K562 (cell line): ENCODE measurements around the gene AKNA. TPM values are rescaled to one million over a fixed set of nuclear protein-coding genes. Genes with fewer than 3 reads are reported as not detected.

Source experiments
- ATAC-seq: fragments of 200-7000 bp; cut with Tn5 transposase; 3 replicates; pipeline ENCODE4 v1.9.1; 2020; ENCODE audit warnings: moderate library complexity
- BruUV-seq: library from RNA; stranded (reverse); fragments of 400-500 nt; replicated peaks from 2 replicates; lab custom pipeline; 2021; lab: Mats Ljungman, UMichigan
- CTCF ChIA-PET: fragments of 300-600 bp; formaldehyde crosslinking; extraction: SDS; loops from one replicate; lab custom pipeline; 2021; ENCODE audit warnings: low intra/inter-chr PET ratio; lab: Yijun Ruan, JAX
- POLR2A ChIA-PET: fragments of 300-600, 350-650 bp; sonication (Branson Sonifier 250); formaldehyde crosslinking; extraction: SDS; loops from one replicate; lab custom pipeline; 2021; ENCODE audit warnings: antibody characterized with exemption, inconsistent platforms; lab: Yijun Ruan, JAX
- DNase-seq, 4 experiments: peaks; one replicate each; pipeline versions ENCODE4 v3.0.0 to v3.0.0-alpha.2; 2011 to 2018; ENCODE audit warnings: low spot score in 3 of 4, mixed read lengths in 3 of 4; ENCODE audit errors: extremely low read depth in 1 of 4
- FAIRE-seq: peaks from 2 replicates; lab custom pipeline; 2011; peaks lifted over from hg19 to GRCh38; lab: Jason Lieb, UNC
- H2AFZ ChIP-seq: 2 replicates; pipeline ENCODE4 v1.6.0; 2011; ENCODE audit warnings: low read depth, low read length, control low read depth, inconsistent platforms
- H3K27ac ChIP-seq: fragments of 200-600 bp; 3 replicates; pipeline ENCODE4 v1.8.0; 2011; ENCODE audit warnings: low read depth, mild to moderate bottlenecking, control low read depth, inconsistent platforms, low read length, moderate library complexity, mixed read lengths; ENCODE audit errors: extremely low read depth
- H3K27me3 ChIP-seq, 2 experiments: fragments of 300-600 bp in 1 of 2; 2 replicates in 1 of 2; 3 replicates in 1 of 2; pipeline versions ENCODE4 v1.6.0 to v1.8.0; 2011; ENCODE audit warnings: inconsistent platforms in 2 of 2, low read length in 2 of 2, mild to moderate bottlenecking in 1 of 2, mixed read lengths in 1 of 2, moderate library complexity in 1 of 2; ENCODE audit not compliant: control insufficient read depth in 2 of 2, insufficient read depth in 2 of 2
- H3K36me3 ChIP-seq: fragments of 300-600 bp; 3 replicates; pipeline ENCODE4 v1.8.0; 2011; ENCODE audit warnings: mild to moderate bottlenecking, low read length, inconsistent platforms; ENCODE audit not compliant: control insufficient read depth, insufficient read depth
- H3K4me1 ChIP-seq, 2 experiments: fragments of 200-600 bp in 1 of 2; replicated peaks in 1 of 2; 2 replicates in 1 of 2; 3 replicates in 1 of 2; pipeline versions ENCODE4 v1.5.1 to v1.8.0; 2011; ENCODE audit warnings: inconsistent platforms in 2 of 2, low read length in 2 of 2, mild to moderate bottlenecking in 1 of 2, mixed read lengths in 1 of 2, moderate library complexity in 1 of 2; ENCODE audit not compliant: control insufficient read depth in 2 of 2, insufficient read depth in 2 of 2
- H3K4me2 ChIP-seq: 2 replicates; pipeline ENCODE4 v1.6.1; 2011; ENCODE audit warnings: low read length, control low read depth, inconsistent platforms, mixed read lengths; ENCODE audit not compliant: insufficient read depth
- H3K4me3 ChIP-seq: fragments of 200-600 bp; sonication (generic), shearing (Covaris generic); 2 replicates; pipeline ENCODE4 v1.5.1; 2016; ENCODE audit warnings: control low read depth, inconsistent platforms
- H3K79me2 ChIP-seq: fragments of 200-600 bp; 3 replicates; pipeline ENCODE4 v1.8.0; 2011; ENCODE audit warnings: low read length, inconsistent platforms; ENCODE audit not compliant: control insufficient read depth, insufficient read depth
- H3K9ac ChIP-seq, 2 experiments: 2 replicates each; pipeline versions ENCODE4 v1.6.0 to v1.6.1; 2011; ENCODE audit warnings: low read depth in 2 of 2, low read length in 2 of 2, control low read depth in 1 of 2, inconsistent platforms in 1 of 2, mild to moderate bottlenecking in 1 of 2, mixed read lengths in 1 of 2; ENCODE audit not compliant: insufficient read depth in 1 of 2
- H3K9me1 ChIP-seq: one replicate; pipeline ENCODE4 v1.6.0; 2011; ENCODE audit warnings: inconsistent platforms, mild to moderate bottlenecking, low read length, moderate library complexity; ENCODE audit not compliant: control insufficient read depth, insufficient read depth
- H3K9me3 ChIP-seq: replicated peaks from 2 replicates; pipeline ENCODE4 v1.5.1; 2011; ENCODE audit warnings: low read depth, low read length, inconsistent platforms; ENCODE audit not compliant: control insufficient read depth, insufficient read depth
- H4K20me1 ChIP-seq: replicated peaks from 2 replicates; pipeline ENCODE4 v1.6.1; 2011; ENCODE audit warnings: low read length, inconsistent platforms, mixed read lengths; ENCODE audit not compliant: control insufficient read depth, insufficient read depth
- ARID2 ChIP-seq: fragments of 450-650 bp; IDR thresholded peaks from 2 replicates; pipeline ENCODE4 v1.6.1; 2017; ENCODE audit warnings: antibody characterized with exemption, mild to moderate bottlenecking
- MBD2 ChIP-seq: sonication (generic); IDR thresholded peaks from 2 replicates; pipeline ENCODE4 v1.6.1; 2016; ENCODE audit warnings: low read depth, borderline replicate concordance
- POLR2G ChIP-seq: fragments of 200-400 bp; formaldehyde crosslinking; IDR thresholded peaks from 2 replicates; pipeline ENCODE4 v1.6.1; 2017; ENCODE audit warnings: low read depth, mild to moderate bottlenecking, antibody characterized with exemption, low read length, moderate library complexity
- RB1 ChIP-seq: fragments of 450-650 bp; IDR thresholded peaks from 2 replicates; pipeline ENCODE4 v1.6.1; 2017; ENCODE audit warnings: low read depth, mild to moderate bottlenecking
- WGBS: fragments of 100-300 bp; shearing (Covaris generic); methylation state at CpG from one replicate; pipeline ENCODE4 v1.1.6; 2016; ENCODE audit warnings: low coverage, mixed read lengths; ENCODE audit not compliant: insufficient coverage; ENCODE audit errors: missing lambda C conversion rate; 5-methylcytosine and 5-hydroxymethylcytosine counted together
- in situ Hi-C: fragments of 300-500 bp; cut with MboI; formaldehyde crosslinking; loops from 4 replicates; pipeline ENCODE4 v1.15.0; 2018; ENCODE audit warnings: inconsistent platforms, mixed read lengths
- intact Hi-C: fragments of 100-400 bp; cut with micrococcal nuclease; formaldehyde crosslinking; loops from 2 replicates; pipeline ENCODE4 v1.14.2; 2022
- polyA plus RNA-seq, 8 experiments: library from polyadenylated mRNA; depleted of rRNA in 4 of 8; stranded (reverse) in 5 of 8; unstranded in 3 of 8; fragments of >200 nt; fragmentation: Nextera tagmentation in 2 of 8; fragmentation: Illumina TruSeq in 1 of 8; extraction: Ambion mirVana in 2 of 8; extraction: Trizol in 1 of 8; gene quantifications; 2 replicates each; pipeline versions ENCODE4 v1.2.1 to v1.2.3, GENCODE V29; 2011 to 2014; ENCODE audit warnings: inconsistent platforms in 1 of 8, missing spikeins in 1 of 8
- total RNA-seq, 7 experiments: library from RNA; depleted of rRNA in 6 of 7; stranded (reverse); fragments of >200 nt in 6 of 7; fragmentation: Illumina TruSeq in 2 of 7; extraction: Trizol in 2 of 7; gene quantifications; 2 replicates each; pipeline versions ENCODE4 v1.2.1 to v1.2.3, GENCODE V29; 2011 to 2021; ENCODE audit warnings: low replicate concordance in 1 of 7
- TF ChIP-seq, protein P1 (sequence below): fragments of 450-650 bp; IDR thresholded peaks from 2 replicates; pipeline ENCODE4 v1.7.0; 2016; ENCODE audit warnings: borderline replicate concordance
- TF ChIP-seq, protein P2 (sequence below), 2 experiments: fragments of 450-650 bp; formaldehyde crosslinking in 1 of 2; IDR thresholded peaks; 2 replicates each; pipeline versions ENCODE4 v1.4.0 to v1.6.1; 2014 to 2020; ENCODE audit warnings: mild to moderate bottlenecking in 2 of 2, borderline replicate concordance in 1 of 2, low read depth in 1 of 2

The AKNA gene
- total and polyA plus RNA-seq, 9 of the 15 experiments (the other 6 are each of a cell fraction or from before 2014, with no cell fraction given) = 0.29 to 20.5 (median 3.9) TPM

DNA sequence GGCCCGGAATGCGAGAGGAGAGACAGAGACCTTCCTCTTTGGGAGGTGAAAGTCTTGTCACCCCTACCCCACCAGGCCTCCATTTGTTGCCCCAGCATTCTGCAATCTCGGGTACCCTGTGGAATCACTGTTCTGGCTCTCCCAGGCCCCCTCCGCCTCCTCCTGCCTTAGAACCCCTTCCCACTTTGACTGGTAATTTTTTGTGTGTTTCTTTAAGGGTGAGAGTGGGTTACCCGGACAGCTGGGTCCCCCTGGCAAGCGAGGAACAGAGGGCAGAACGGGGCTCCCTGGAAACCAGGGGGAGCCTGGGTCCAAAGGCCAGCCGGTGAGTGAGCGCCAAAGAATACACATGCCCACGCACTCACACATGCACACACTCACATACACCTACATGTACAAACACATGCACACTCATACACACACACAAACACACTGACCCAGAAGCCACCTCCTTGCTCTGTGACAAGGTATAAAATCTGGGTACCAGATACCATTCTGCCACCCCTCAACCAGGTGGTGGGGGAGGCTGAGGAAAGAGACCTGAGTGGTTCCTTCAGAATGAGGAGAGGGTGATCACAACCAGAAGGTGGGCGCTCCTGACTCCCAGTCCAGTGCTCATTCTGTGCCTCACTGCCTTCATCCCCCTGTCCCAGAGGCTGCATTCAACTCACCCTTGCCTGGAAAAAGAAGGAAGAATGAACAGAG, 95.7 kb downstream of the AKNA start (continued):
- TF ChIP-seq RB1 (no peak), POLR2G (no peak), MBD2 (no peak)
- TF ChIP-seq, protein P1, sequence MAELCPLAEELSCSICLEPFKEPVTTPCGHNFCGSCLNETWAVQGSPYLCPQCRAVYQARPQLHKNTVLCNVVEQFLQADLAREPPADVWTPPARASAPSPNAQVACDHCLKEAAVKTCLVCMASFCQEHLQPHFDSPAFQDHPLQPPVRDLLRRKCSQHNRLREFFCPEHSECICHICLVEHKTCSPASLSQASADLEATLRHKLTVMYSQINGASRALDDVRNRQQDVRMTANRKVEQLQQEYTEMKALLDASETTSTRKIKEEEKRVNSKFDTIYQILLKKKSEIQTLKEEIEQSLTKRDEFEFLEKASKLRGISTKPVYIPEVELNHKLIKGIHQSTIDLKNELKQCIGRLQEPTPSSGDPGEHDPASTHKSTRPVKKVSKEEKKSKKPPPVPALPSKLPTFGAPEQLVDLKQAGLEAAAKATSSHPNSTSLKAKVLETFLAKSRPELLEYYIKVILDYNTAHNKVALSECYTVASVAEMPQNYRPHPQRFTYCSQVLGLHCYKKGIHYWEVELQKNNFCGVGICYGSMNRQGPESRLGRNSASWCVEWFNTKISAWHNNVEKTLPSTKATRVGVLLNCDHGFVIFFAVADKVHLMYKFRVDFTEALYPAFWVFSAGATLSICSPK = no peak

DNA sequence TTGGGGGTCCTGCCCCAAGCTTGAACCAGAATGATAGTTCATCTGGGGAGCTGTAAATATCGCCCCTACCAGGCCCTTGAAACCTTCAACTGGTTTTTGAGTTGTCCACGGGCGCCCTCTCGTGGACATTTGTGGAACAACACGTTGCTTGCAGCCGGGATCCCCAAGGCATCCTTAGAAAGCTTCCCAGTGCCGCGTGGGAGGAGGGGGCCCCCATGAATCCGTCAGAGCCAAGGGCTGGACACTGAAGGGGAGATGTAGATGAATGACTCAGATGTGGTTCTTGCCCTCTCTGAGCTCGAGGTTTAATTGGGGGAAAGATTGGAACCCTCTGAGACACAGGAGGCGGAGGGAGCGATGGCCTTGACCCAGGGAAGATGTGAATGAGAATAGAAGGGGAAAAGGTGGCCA, 96.7 kb downstream of the AKNA start:
- peak; percentile 63 to 81 (median 78) for DNase-seq
- no peaks in the 10 kb centered on the region for H3K79me2 ChIP-seq
- no peaks in the 10 kb centered on the region for H3K36me3 ChIP-seq
- H3K9me1 ChIP-seq = no peaks in the 10 kb centered on the region
- no peak overlapping the region for H3K4me2 ChIP-seq
- no peaks in the 10 kb centered on the region; a peak in 1 of 5 replicates for H3K4me1 ChIP-seq
- BruUV-seq = no TSS peak
- in situ Hi-C loops = no loop called here
- intact Hi-C loops = loop anchor here (1.0 to 5.0 kb wide), 4 partner anchors 136 to 554 kb away; partner anchors contain the start of gene COL27A1
- no peak overlapping the region for H3K27ac ChIP-seq
- no peak overlapping the region for H3K9ac ChIP-seq
- peaks cover 0 to 26% of the 10 kb centered on the region in 2 experiments; a peak in 2 of 5 replicates for H3K27me3 ChIP-seq
- H3K9me3 ChIP-seq = 0 out of 2 replicates have a peak, but pooled peaks cover 2% of the 10 kb centered on the region
- peaks cover 6% of the 10 kb centered on the region; the same call in 1 of the 2 replicates for H4K20me1 ChIP-seq
- no peak overlapping the region for H3K4me3 ChIP-seq
- FAIRE-seq = peak; percentile 91
- ChIA-PET CTCF (interaction anchor here (0.7 to 1.5 kb wide), 6 partner anchors 21 to 183 kb away, joined by 3 to 13 read pairs (median 7); partner anchors contain the start of gene COL27A1), POLR2A (interaction anchor here (1.1 to 1.7 kb wide), 3 partner anchors 17 to 209 kb away, joined by 3 to 6 read pairs (median 4); no protein-coding TSS in a partner anchor)
- ATAC-seq = peak; percentile 87
- H2AFZ ChIP-seq = no peak overlapping the region
- WGBS = 18% methylated on average over 12 of the region's 12 CpGs
- TF ChIP-seq, protein P2, sequence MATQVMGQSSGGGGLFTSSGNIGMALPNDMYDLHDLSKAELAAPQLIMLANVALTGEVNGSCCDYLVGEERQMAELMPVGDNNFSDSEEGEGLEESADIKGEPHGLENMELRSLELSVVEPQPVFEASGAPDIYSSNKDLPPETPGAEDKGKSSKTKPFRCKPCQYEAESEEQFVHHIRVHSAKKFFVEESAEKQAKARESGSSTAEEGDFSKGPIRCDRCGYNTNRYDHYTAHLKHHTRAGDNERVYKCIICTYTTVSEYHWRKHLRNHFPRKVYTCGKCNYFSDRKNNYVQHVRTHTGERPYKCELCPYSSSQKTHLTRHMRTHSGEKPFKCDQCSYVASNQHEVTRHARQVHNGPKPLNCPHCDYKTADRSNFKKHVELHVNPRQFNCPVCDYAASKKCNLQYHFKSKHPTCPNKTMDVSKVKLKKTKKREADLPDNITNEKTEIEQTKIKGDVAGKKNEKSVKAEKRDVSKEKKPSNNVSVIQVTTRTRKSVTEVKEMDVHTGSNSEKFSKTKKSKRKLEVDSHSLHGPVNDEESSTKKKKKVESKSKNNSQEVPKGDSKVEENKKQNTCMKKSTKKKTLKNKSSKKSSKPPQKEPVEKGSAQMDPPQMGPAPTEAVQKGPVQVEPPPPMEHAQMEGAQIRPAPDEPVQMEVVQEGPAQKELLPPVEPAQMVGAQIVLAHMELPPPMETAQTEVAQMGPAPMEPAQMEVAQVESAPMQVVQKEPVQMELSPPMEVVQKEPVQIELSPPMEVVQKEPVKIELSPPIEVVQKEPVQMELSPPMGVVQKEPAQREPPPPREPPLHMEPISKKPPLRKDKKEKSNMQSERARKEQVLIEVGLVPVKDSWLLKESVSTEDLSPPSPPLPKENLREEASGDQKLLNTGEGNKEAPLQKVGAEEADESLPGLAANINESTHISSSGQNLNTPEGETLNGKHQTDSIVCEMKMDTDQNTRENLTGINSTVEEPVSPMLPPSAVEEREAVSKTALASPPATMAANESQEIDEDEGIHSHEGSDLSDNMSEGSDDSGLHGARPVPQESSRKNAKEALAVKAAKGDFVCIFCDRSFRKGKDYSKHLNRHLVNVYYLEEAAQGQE (IDR thresholded peaks at IDR 0.05; ENCODE audit: borderline replicate concordance) = peak; percentile 78
- TF ChIP-seq, protein P2 (CRISPR knock-in tag; IDR thresholded peaks at IDR 0.05; ENCODE audit: low read depth) = no peak
- peak; percentile 63; the same call in 1 of the 2 replicates for TF ChIP-seq ARID2
